Brain microvascular endothelial cell (primary cell): ENCODE results near the gene SENP1.

Source experiments
- DNase-seq: peaks from one replicate; pipeline ENCODE4 v3.0.0-alpha.2; 2020
- H3K27ac ChIP-seq: fragments of 250-450 bp; sonication (Bioruptor Pico); 2 replicates; pipeline ENCODE4 v1.5.1; 2020; ENCODE audit warnings: mild to moderate bottlenecking, moderate library complexity
- H3K27me3 ChIP-seq: fragments of 250-450 bp; sonication (Bioruptor Pico); replicated peaks from 2 replicates; pipeline ENCODE4 v1.5.1; 2020; ENCODE audit warnings: mild to moderate bottlenecking
- H3K36me3 ChIP-seq: fragments of 250-450 bp; sonication (Bioruptor Pico); replicated peaks from 2 replicates; pipeline ENCODE4 v1.5.1; 2020; ENCODE audit warnings: mild to moderate bottlenecking
- H3K4me3 ChIP-seq: 2 replicates; pipeline ENCODE4 v1.5.1; 2011; ENCODE audit warnings: low read depth, mild to moderate bottlenecking, control low read depth, low read length, moderate library complexity
- in situ Hi-C: cut with HindIII; loops from 2 replicates; pipeline ENCODE4 v1.10.0; 2017; ENCODE audit warnings: low sequenced_read_pairs, low pct_ligation_motif_present
- TF ChIP-seq, protein P1 (sequence below): IDR thresholded peaks from 2 replicates; pipeline ENCODE4 v1.5.1; 2011; ENCODE audit warnings: low read depth, mild to moderate bottlenecking, moderate library complexity, low read length, control low read depth, inconsistent platforms; ENCODE audit errors: missing control alignments

SENP1 gene

GRCh38 chr12:48022180-48022521 lies 83.7 kb downstream of the SENP1 start:
- H3K36me3 ChIP-seq: no peaks in the 10 kb centered on the region
- in situ Hi-C loops: no loop called here
- no peak overlapping the region for H3K4me3 ChIP-seq
- no peak overlapping the region for H3K27ac ChIP-seq
- no peak for DNase-seq
- TF ChIP-seq, protein P1, sequence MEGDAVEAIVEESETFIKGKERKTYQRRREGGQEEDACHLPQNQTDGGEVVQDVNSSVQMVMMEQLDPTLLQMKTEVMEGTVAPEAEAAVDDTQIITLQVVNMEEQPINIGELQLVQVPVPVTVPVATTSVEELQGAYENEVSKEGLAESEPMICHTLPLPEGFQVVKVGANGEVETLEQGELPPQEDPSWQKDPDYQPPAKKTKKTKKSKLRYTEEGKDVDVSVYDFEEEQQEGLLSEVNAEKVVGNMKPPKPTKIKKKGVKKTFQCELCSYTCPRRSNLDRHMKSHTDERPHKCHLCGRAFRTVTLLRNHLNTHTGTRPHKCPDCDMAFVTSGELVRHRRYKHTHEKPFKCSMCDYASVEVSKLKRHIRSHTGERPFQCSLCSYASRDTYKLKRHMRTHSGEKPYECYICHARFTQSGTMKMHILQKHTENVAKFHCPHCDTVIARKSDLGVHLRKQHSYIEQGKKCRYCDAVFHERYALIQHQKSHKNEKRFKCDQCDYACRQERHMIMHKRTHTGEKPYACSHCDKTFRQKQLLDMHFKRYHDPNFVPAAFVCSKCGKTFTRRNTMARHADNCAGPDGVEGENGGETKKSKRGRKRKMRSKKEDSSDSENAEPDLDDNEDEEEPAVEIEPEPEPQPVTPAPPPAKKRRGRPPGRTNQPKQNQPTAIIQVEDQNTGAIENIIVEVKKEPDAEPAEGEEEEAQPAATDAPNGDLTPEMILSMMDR: no peak
- H3K27me3 ChIP-seq: peaks cover 11% of the 10 kb centered on the region

- TF ChIP-seq, protein P1: no peak
- Histone ChIP-seq H3K27me3 (peaks cover 11% of the 10 kb centered on the region), H3K4me3 (no peak overlapping the region), H3K27ac (no peak overlapping the region), H3K36me3 (no peaks in the 10 kb centered on the region)
- no peak for DNase-seq
- in situ Hi-C loops: no loop called here
These were observed 84.2 kb downstream of the SENP1 start for GRCh38 chr12:48021485-48022179.

- in situ Hi-C loops: no loop called here
- TF ChIP-seq, protein P1: no peak
- H3K27me3 ChIP-seq: peaks cover 11% of the 10 kb centered on the region
- H3K36me3 ChIP-seq: no peaks in the 10 kb centered on the region
- H3K4me3 ChIP-seq: no peak overlapping the region
- DNase-seq: no peak
- H3K27ac ChIP-seq: no peak overlapping the region
These were observed 86.1 kb downstream of the SENP1 start for GRCh38 chr12:48019639-48020265.

DNA sequence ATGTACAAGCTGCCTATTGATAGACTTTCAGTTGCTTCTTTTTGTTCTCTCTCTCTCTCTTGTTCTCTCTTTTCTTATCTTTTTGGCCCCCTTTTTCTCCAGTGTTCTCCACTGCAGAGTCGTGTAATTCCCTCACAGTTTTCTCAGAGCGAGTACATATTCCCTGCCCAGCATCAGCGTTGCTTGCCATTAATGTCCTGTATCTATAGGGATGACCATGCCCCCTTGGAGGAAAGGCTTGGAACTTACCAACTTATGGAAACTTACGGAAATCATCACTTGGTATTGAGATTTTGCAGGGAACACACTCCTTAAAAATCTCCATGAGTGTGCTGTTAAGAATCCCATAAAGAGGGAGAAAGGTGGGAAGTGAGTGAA lies 87.3 kb downstream of the SENP1 start:
- no peak for DNase-seq
- Histone ChIP-seq H3K4me3 (no peak overlapping the region), H3K27me3 (peaks cover 16% of the 10 kb centered on the region), H3K36me3 (no peaks in the 10 kb centered on the region), H3K27ac (no peak overlapping the region)
- TF ChIP-seq, protein P1: no peak
- in situ Hi-C loops: no loop called here

- TF ChIP-seq, protein P1: no peak
- Histone ChIP-seq H3K27ac (no peak overlapping the region), H3K36me3 (no peaks in the 10 kb centered on the region), H3K27me3 (peaks cover 18% of the 10 kb centered on the region), H3K4me3 (no peak overlapping the region)
- no peak for DNase-seq
- in situ Hi-C loops: no loop called here
These were observed 87.8 kb downstream of the SENP1 start for GRCh38 chr12:48017921-48018617.
